Measurements from ENCODE around the gene EPS15.

DNA sequence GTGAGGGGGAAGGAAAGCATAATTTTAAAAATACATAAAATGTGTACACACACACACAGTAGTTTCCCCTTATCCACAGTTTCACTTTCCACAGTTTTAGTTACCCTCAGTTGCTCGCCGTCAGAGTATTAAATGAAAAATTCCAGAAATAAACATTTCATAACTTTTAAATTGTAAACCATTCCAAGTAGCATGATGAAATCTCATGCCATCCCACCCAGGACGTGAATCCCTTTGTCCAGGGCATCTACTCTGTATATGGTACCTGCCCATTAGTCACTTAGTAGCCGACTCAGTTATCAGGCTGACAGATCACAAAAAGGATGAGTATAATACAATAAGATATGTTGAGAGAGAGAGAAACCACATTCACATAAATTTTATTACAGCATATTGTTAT is 36.2 kb downstream of the EPS15 start:
- TF ChIP-seq CTCF (IDR thresholded peaks at IDR 0.05; ENCODE audit: poor library complexity) (no peak), EZH2phosphoT487 (IDR thresholded peaks at IDR 0.05; ENCODE audit: low read depth, severe bottlenecking, unreplicated experiment) (no peak)

Measured in hepatocyte (in vitro differentiated cells).